SK-N-SH treated with all-trans-retinoic acid at 6 μM for 48 hours (cell line): ENCODE data around the gene SLC25A11.

Experiments
- ATAC-seq: fragments of 200-7000 bp; cut with Tn5 transposase; 3 replicates; pipeline ENCODE4 v1.9.1; 2020; ENCODE audit warnings: mild to moderate bottlenecking, moderate library complexity
- ARNTL ChIP-seq: fragments of 450-650 bp; formaldehyde crosslinking; IDR thresholded peaks from 2 replicates; pipeline ENCODE4 v1.5.0; 2020; ENCODE audit warnings: low read depth, mild to moderate bottlenecking, moderate library complexity, borderline replicate concordance
- CREB5 ChIP-seq: fragments of 250-450 bp; sonication (Bioruptor Pico); IDR thresholded peaks from 2 replicates; pipeline ENCODE4 v1.5.1; 2020; ENCODE audit warnings: low read depth, mild to moderate bottlenecking, moderate library complexity
- CSDC2 ChIP-seq: fragments of 250-450 bp; sonication (Bioruptor Pico); IDR thresholded peaks from 2 replicates; pipeline ENCODE4 v1.5.0; 2020; ENCODE audit warnings: mild to moderate bottlenecking, moderate library complexity
- CSRNP3 ChIP-seq: fragments of 250-450 bp; sonication (Bioruptor Pico); IDR thresholded peaks from 2 replicates; pipeline ENCODE4 v1.5.1; 2021; ENCODE audit warnings: mild to moderate bottlenecking, moderate library complexity
- ESRRG ChIP-seq: fragments of 250-450 bp; sonication (Bioruptor Pico); IDR thresholded peaks from 2 replicates; pipeline ENCODE4 v1.6.1; 2021; ENCODE audit warnings: mild to moderate bottlenecking
- GLIS3 ChIP-seq: fragments of 250-450 bp; sonication (Bioruptor Pico); IDR thresholded peaks from 2 replicates; pipeline ENCODE4 v1.5.0; 2020; ENCODE audit warnings: mild to moderate bottlenecking, moderate library complexity
- ISL1 ChIP-seq: fragments of 250-450 bp; sonication (Bioruptor Pico); IDR thresholded peaks from 2 replicates; pipeline ENCODE4 v2.1.2; 2022; ENCODE audit warnings: mild to moderate bottlenecking, moderate library complexity
- OSR1 ChIP-seq: fragments of 250-450 bp; sonication (Bioruptor Pico); IDR thresholded peaks from 2 replicates; pipeline ENCODE4 v1.8.0; 2022; ENCODE audit warnings: moderate library complexity, mild to moderate bottlenecking, inconsistent platforms
- PATZ1 ChIP-seq: fragments of 250-450 bp; sonication (Bioruptor Pico); IDR thresholded peaks from 2 replicates; pipeline ENCODE4 v1.8.0; 2020; ENCODE audit warnings: mild to moderate bottlenecking, moderate library complexity, borderline replicate concordance
- POU6F1 ChIP-seq: fragments of 250-450 bp; sonication (Bioruptor Pico); IDR thresholded peaks from 2 replicates; pipeline ENCODE4 v1.8.0; 2021; ENCODE audit warnings: low read depth, mild to moderate bottlenecking, moderate library complexity, borderline replicate concordance
- PPARA ChIP-seq: fragments of 250-450 bp; sonication (Bioruptor Pico); IDR thresholded peaks from 2 replicates; pipeline ENCODE4 v1.5.0; 2020; ENCODE audit warnings: mild to moderate bottlenecking, borderline replicate concordance
- RARB ChIP-seq: fragments of 250-450 bp; sonication (Bioruptor Pico); IDR thresholded peaks from 2 replicates; pipeline ENCODE4 v1.8.0; 2021; ENCODE audit warnings: mild to moderate bottlenecking, moderate library complexity
- SNAI2 ChIP-seq: fragments of 250-450 bp; sonication (Bioruptor Pico); IDR thresholded peaks from 2 replicates; pipeline ENCODE4 v1.5.0; 2020; ENCODE audit warnings: mild to moderate bottlenecking, moderate library complexity
- TCF4 ChIP-seq: fragments of 250-450 bp; sonication (Bioruptor Pico); IDR thresholded peaks from 2 replicates; pipeline ENCODE4 v1.8.0; 2021; ENCODE audit warnings: mild to moderate bottlenecking, moderate library complexity, borderline replicate concordance
- TOX ChIP-seq: fragments of 250-450 bp; sonication (Bioruptor Pico); IDR thresholded peaks from 2 replicates; pipeline ENCODE4 v1.8.0; 2021; ENCODE audit warnings: mild to moderate bottlenecking, moderate library complexity, borderline replicate concordance
- TSHZ2 ChIP-seq: fragments of 250-450 bp; sonication (Bioruptor Pico); IDR thresholded peaks from 2 replicates; pipeline ENCODE4 v1.5.0; 2020; ENCODE audit warnings: mild to moderate bottlenecking, moderate library complexity
- ZC3H10 ChIP-seq: fragments of 250-450 bp; sonication (Bioruptor Pico); IDR thresholded peaks from 2 replicates; pipeline ENCODE4 v1.5.1; 2021; ENCODE audit warnings: mild to moderate bottlenecking, moderate library complexity
- ZFP3 ChIP-seq: fragments of 250-450 bp; sonication (Bioruptor Pico); IDR thresholded peaks from 2 replicates; pipeline ENCODE4 v1.5.0; 2020; ENCODE audit warnings: mild to moderate bottlenecking, moderate library complexity
- ZFP30 ChIP-seq: fragments of 450-650 bp; formaldehyde crosslinking; IDR thresholded peaks from 2 replicates; pipeline ENCODE4 v1.5.0; 2022; ENCODE audit warnings: mild to moderate bottlenecking, moderate library complexity
- ZNF565 ChIP-seq: fragments of 450-650 bp; formaldehyde crosslinking; conservative IDR thresholded peaks from 2 replicates; pipeline ENCODE4 v1.5.0; 2020; ENCODE audit warnings: low read depth, mild to moderate bottlenecking, moderate library complexity
- ZNF70 ChIP-seq: fragments of 450-650 bp; formaldehyde crosslinking; IDR thresholded peaks from 2 replicates; pipeline ENCODE4 v1.5.0; 2020; ENCODE audit warnings: mild to moderate bottlenecking, moderate library complexity
- ZNF8 ChIP-seq: fragments of 450-650 bp; formaldehyde crosslinking; IDR thresholded peaks from 2 replicates; pipeline ENCODE4 v1.5.0; 2020; ENCODE audit warnings: mild to moderate bottlenecking, moderate library complexity

Gene SLC25A11

GRCh38 chr17:4892499-4893221 lies 47.2 kb downstream of the SLC25A11 start:
- TF ChIP-seq ARNTL (CRISPR knock-in tag) (no peak), ZFP3 (CRISPR knock-in tag) (no peak), ZNF8 (CRISPR knock-in tag) (no peak), PATZ1 (CRISPR knock-in tag) (no peak), ISL1 (CRISPR knock-in tag) (no peak), GLIS3 (CRISPR knock-in tag) (no peak), ESRRG (CRISPR knock-in tag) (no peak), ZC3H10 (CRISPR knock-in tag) (no peak), ZNF70 (CRISPR knock-in tag) (no peak), CSRNP3 (no peak)
- ATAC-seq = no peak

GRCh38 chr17:4891411-4892410 lies 48.1 kb downstream of the SLC25A11 start:
- TF ChIP-seq ZFP30 (CRISPR knock-in tag) = no peak
- TF ChIP-seq ZNF70 (CRISPR knock-in tag) = no peak
- TF ChIP-seq CSRNP3 = no peak
- no peak for TF ChIP-seq POU6F1 (CRISPR knock-in tag)
- TF ChIP-seq OSR1 (CRISPR knock-in tag) = no peak
- no peak for TF ChIP-seq ARNTL (CRISPR knock-in tag)
- no peak for TF ChIP-seq PPARA
- TF ChIP-seq ESRRG (CRISPR knock-in tag) = no peak
- no peak for TF ChIP-seq TCF4 (CRISPR knock-in tag)
- TF ChIP-seq CREB5 (CRISPR knock-in tag) = no peak
- no peak for TF ChIP-seq ZNF565 (CRISPR knock-in tag)
- no peak for TF ChIP-seq ZC3H10 (CRISPR knock-in tag)
- TF ChIP-seq ZFP3 (CRISPR knock-in tag) = no peak
- TF ChIP-seq ISL1 (CRISPR knock-in tag) = no peak
- no peak for ATAC-seq

- ATAC-seq = no peak
- TF ChIP-seq TOX (CRISPR knock-in tag) (no peak), ARNTL (CRISPR knock-in tag) (no peak), ZC3H10 (CRISPR knock-in tag) (no peak), ZFP30 (CRISPR knock-in tag) (no peak), CSDC2 (no peak), ISL1 (CRISPR knock-in tag) (no peak), SNAI2 (CRISPR knock-in tag) (no peak), RARB (CRISPR knock-in tag) (no peak), TSHZ2 (CRISPR knock-in tag) (no peak), ZNF70 (CRISPR knock-in tag) (no peak)
Observed at GRCh38 chr17:4887581-4887980, 52.3 kb downstream of the SLC25A11 start.
